ENCODE data around the gene CXCL1. TPM values are rescaled to one million over a fixed set of nuclear protein-coding genes. Genes with fewer than 3 reads are reported as not detected.

The CXCL1 gene
- 10.8 to 15.6 TPM (median 11.7 TPM) in 5 replicates for total RNA-seq (2022; extraction: Qiagen RNA extraction; ENCODE audit: low read depth)

GRCh38 chr4:73869130-73870055, at the start of gene CXCL1:
TSS of gene CXCL1 (plus strand) at chr4:73869393. CDS start at chr4:73869471, 78 bp downstream.

GRCh38 chr4:73836373-73837279, 32.6 kb upstream of the CXCL1 start, which contains the start of gene CXCL6:
TSS of gene CXCL6 (plus strand) at chr4:73836678. CDS start at chr4:73836751, 73 bp downstream.

GRCh38 chr4:73853246-73853704, 15.9 kb upstream of the CXCL1 start, which contains the start of gene PF4V1:
TSS of gene PF4V1 (plus strand) at chr4:73853296. CDS start at chr4:73853363, 67 bp downstream.

Other genes starting within 250 kb of the CXCL1 start
- gene RASSF6, start 249.0 kb upstream of the CXCL1 start, total RNA-seq (2022; extraction: Qiagen RNA extraction; ENCODE audit: low read depth) = 0.54 to 1.1 TPM (median 0.90 TPM) in 5 replicates
- 8.0 to 17.8 TPM (median 13.6 TPM) in 5 replicates for gene CXCL8, start 128.8 kb upstream of the CXCL1 start, total RNA-seq (2022; extraction: Qiagen RNA extraction; ENCODE audit: low read depth)
- gene CXCL6, start 32.7 kb upstream of the CXCL1 start, total RNA-seq (2022; extraction: Qiagen RNA extraction; ENCODE audit: low read depth) = not detected in 5 replicates
- not detected in 5 replicates for gene PF4V1, start 16.1 kb upstream of the CXCL1 start, total RNA-seq (2022; extraction: Qiagen RNA extraction; ENCODE audit: low read depth)
- 0.39 to 1.3 TPM (median 0.55 TPM) in 5 replicates for gene PF4, start 112.6 kb downstream of the CXCL1 start, total RNA-seq (2022; extraction: Qiagen RNA extraction; ENCODE audit: low read depth)
- gene PPBP, start 118.8 kb downstream of the CXCL1 start, total RNA-seq (2022; extraction: Qiagen RNA extraction; ENCODE audit: low read depth) = 0.20 to 0.21 TPM in 2 of 5 replicates, not detected in the others
- 28.2 to 55.2 TPM (median 49.5 TPM) in 5 replicates for gene CXCL5, start 129.3 kb downstream of the CXCL1 start, total RNA-seq (2022; extraction: Qiagen RNA extraction; ENCODE audit: low read depth)
- gene CXCL3, start 169.3 kb downstream of the CXCL1 start, total RNA-seq (2022; extraction: Qiagen RNA extraction; ENCODE audit: low read depth) = 5.6 to 7.7 TPM (median 6.2 TPM) in 5 replicates
- gene CXCL2, start 229.8 kb downstream of the CXCL1 start, total RNA-seq (2022; extraction: Qiagen RNA extraction; ENCODE audit: low read depth) = 14.9 to 21.5 TPM (median 16.6 TPM) in 5 replicates